ENCODE measurements around the gene IL32.

IL32 gene

DNA sequence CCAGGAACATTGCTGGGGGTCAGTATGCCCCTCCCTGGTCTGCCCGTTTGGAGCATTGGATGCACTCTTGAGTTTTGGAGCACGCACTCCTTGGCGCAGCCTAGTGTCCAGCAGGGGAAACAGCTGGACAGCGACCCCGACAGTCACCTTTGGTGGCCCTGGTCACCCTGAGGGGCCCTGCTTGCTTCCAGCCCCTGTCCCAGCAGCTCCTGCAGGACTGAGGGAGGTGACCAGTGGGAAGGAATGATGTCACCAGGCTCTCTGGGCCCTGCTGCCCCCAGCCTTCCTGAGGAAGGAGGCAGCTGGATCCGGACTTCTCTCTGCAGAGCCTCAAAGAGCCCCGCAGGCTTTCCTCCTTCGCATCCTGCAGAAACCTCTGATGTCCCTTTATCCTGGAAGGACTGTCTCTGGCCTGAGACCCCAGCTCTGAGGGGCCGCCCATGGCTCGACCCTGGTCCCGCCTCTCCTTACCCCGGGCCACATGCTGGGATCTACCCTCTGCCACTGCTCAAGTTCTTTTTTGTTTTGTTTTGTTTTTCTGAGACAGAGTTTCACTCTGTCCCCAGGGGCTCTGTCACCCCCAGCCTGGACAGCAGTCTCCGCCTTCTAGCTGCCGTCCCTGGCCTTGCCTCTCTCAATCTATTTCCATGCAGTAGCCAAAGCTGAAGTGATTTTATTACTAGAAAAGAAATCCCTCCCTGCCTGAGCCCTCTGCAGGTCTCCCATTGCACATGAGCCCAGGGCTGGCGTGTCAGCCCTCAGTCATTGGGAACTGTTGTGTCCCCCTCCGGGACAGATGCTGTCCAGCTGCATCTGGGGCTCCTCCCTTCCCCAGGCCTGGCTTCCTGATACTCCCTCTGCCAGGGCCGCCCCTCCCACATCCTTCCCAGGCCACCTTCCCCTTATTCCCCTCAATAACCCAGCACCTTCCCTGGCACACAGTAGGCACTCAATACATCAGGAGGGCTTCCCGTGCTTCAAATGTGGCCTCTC lies 22.1 kb downstream of the IL32 start:
- in situ Hi-C loops (cut with HindIII; ENCODE audit: low pct_ligation_motif_present, low sequenced_read_pairs), result no loop called here
- TF ChIP-seq, protein P1, sequence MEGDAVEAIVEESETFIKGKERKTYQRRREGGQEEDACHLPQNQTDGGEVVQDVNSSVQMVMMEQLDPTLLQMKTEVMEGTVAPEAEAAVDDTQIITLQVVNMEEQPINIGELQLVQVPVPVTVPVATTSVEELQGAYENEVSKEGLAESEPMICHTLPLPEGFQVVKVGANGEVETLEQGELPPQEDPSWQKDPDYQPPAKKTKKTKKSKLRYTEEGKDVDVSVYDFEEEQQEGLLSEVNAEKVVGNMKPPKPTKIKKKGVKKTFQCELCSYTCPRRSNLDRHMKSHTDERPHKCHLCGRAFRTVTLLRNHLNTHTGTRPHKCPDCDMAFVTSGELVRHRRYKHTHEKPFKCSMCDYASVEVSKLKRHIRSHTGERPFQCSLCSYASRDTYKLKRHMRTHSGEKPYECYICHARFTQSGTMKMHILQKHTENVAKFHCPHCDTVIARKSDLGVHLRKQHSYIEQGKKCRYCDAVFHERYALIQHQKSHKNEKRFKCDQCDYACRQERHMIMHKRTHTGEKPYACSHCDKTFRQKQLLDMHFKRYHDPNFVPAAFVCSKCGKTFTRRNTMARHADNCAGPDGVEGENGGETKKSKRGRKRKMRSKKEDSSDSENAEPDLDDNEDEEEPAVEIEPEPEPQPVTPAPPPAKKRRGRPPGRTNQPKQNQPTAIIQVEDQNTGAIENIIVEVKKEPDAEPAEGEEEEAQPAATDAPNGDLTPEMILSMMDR (IDR thresholded peaks at IDR 0.05; ENCODE audit: low read depth, low read length, missing control alignments), result peak; percentile 41
- no peak for DNase-seq
- no peak overlapping the region for H3K4me3 ChIP-seq (ENCODE audit: low read depth, low read length)
- H3K27me3 ChIP-seq (replicated peaks), result peaks cover 3% of the 10 kb centered on the region
- H3K27ac ChIP-seq, result no peak overlapping the region
- H3K36me3 ChIP-seq (replicated peaks), result no peaks in the 10 kb centered on the region

DNA sequence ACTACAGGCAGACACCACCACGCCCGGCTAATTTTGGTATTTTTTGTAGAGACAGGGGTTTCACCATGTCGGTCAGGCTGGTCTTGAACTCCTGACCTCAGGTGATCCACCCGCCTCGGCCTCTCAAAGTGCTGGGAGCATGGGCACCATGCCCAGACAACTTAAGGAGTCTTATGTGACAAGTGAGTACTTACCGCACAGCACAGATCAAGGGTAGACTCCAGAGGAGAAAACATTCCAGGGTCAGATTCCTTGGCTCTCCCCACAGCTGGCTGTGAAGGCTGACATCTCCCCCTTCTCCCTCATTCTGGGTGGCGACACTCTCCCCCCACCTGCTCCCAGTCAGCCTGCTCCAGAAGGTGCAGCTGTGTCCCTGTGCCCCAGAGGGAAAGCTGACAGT lies 23.0 kb downstream of the IL32 start:
- no peak overlapping the region for H3K27ac ChIP-seq
- in situ Hi-C loops (cut with HindIII; ENCODE audit: low pct_ligation_motif_present, low sequenced_read_pairs), result no loop called here
- TF ChIP-seq, protein P1 (IDR thresholded peaks at IDR 0.05; ENCODE audit: low read depth, low read length, missing control alignments), result no peak
- H3K4me3 ChIP-seq (ENCODE audit: low read depth, low read length), result no peak overlapping the region
- no peak for DNase-seq
- H3K36me3 ChIP-seq (replicated peaks), result no peaks in the 10 kb centered on the region
- H3K27me3 ChIP-seq (replicated peaks), result peaks cover 6% of the 10 kb centered on the region

DNA sequence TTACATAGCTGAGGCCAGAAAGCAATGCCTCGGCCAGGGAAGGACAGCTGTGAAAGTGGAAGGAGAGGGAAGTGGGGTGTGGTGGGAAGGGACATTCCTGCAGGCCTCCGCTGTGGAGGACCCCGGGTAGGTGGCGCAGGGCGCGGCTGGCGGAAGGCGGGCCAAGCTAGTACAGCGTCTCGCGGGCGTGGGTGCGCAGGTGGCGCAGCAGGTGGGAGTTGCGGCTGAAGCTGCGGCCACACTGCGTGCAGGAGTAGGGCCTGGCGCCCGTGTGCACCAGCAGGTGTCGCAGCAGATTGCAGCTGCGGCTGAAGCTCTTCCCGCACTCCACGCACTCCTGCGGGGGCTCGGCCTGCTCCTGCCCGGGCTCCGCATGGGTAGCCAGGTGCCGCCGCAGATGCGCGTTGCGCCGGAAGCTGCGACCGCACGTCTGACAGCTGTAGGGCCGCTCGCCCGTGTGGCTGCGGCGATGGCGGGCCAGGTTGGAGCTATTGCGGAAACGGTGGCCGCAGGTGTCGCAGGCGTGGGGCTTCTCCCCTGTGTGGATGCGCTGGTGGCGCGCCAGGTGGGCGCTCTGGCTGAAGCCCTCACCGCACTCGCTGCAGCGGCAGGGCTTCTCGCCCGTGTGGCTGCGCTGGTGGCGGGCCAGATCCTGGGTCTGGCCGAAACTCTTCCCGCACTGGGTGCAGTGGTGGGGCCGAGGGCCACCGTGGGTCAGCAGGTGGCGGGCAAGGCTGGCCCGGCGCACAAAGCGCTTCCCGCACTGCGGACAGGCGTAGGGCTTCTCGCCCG lies 23.7 kb downstream of the IL32 start:
- no peak overlapping the region for H3K27ac ChIP-seq
- H3K27me3 ChIP-seq (replicated peaks), result peaks cover 6% of the 10 kb centered on the region
- no peaks in the 10 kb centered on the region for H3K36me3 ChIP-seq (replicated peaks)
- in situ Hi-C loops (cut with HindIII; ENCODE audit: low pct_ligation_motif_present, low sequenced_read_pairs), result no loop called here
- TF ChIP-seq, protein P1 (IDR thresholded peaks at IDR 0.05; ENCODE audit: low read depth, low read length, missing control alignments), result no peak
- H3K4me3 ChIP-seq (ENCODE audit: low read depth, low read length), result no peak overlapping the region
- no peak for DNase-seq

DNA sequence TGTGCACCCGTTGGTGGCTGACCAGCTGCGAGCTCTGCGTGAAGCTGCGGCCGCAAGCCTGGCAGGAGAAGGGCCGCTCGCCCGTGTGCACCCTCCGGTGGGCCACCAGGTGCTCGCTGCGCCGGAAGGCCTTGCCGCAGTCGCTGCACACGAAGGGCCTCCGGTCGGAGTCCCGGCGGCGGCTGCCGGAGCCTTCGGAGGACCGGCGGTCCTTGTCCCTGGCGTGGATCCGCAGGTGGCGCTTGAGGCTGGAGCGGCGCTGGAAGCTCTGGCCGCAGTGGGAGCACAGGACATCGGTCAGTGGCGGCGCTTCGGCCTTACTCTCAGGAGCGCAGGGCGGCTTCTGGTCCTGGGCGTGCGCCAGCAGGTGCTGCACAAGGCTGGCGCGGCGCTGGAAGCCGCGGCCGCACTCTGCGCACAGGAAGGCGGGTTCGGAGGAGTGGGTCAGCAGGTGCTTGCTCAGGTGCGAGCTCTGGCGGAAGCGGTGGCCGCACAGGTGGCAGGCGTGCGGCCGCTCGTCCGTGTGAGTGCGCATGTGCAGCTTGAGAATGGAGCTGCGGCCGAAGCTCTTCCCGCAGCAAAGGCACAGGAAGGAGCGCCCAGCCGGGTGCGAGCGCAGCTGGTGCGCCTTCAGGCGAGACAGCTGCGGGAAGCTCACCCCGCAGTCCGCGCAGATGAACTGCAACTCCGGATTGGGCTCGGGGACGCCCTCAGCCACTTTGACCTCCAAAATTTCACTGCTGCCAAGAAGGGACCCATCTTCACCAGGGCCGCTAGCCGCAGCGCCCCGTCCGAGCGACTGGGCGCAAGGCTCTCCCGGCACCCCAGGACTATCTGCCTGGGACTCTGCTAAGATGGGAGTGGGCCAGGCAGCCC lies 24.5 kb downstream of the IL32 start:
- H3K27me3 ChIP-seq (replicated peaks), result peaks cover 6% of the 10 kb centered on the region
- H3K36me3 ChIP-seq (replicated peaks), result no peaks in the 10 kb centered on the region
- DNase-seq, result no peak
- in situ Hi-C loops (cut with HindIII; ENCODE audit: low pct_ligation_motif_present, low sequenced_read_pairs), result no loop called here
- TF ChIP-seq, protein P1 (IDR thresholded peaks at IDR 0.05; ENCODE audit: low read depth, low read length, missing control alignments), result no peak
- H3K27ac ChIP-seq, result no peak overlapping the region
- H3K4me3 ChIP-seq (ENCODE audit: low read depth, low read length), result no peak overlapping the region

DNA sequence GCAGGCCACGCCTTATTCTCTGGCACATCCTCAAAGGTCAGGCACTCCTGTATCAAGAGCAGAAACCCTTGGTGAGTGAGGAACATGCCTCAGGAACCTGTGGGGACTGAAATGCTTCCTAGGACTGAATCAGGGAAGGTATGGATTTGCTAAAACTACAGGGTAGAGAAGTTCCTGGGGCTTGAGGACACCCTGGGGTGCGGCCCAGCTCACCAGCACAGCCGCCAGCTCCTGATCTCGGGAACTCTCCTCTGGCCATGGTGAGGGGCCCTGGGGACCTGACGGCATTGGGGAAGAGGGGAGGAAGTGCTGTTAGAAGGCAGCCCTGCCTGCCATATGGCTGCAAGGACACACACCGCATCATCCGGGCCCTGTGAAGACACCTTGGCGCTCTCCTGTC lies 26.1 kb downstream of the IL32 start:
- H3K27ac ChIP-seq, result no peak overlapping the region
- in situ Hi-C loops (cut with HindIII; ENCODE audit: low pct_ligation_motif_present, low sequenced_read_pairs), result no loop called here
- peaks cover 6% of the 10 kb centered on the region for H3K27me3 ChIP-seq (replicated peaks)
- no peak overlapping the region for H3K4me3 ChIP-seq (ENCODE audit: low read depth, low read length)
- TF ChIP-seq, protein P1 (IDR thresholded peaks at IDR 0.05; ENCODE audit: low read depth, low read length, missing control alignments), result no peak
- H3K36me3 ChIP-seq (replicated peaks), result no peaks in the 10 kb centered on the region
- DNase-seq, result no peak

Data from brain microvascular endothelial cell (primary cell).